HG03521 (cell line): ENCODE results near the gene MPV17.
"Not testable (repeated sequence)": the region's sequence is repeated elsewhere in the genome, so short reads cannot be mapped to it uniquely, and the experiment has no call there.

Experiments used
- ATAC-seq: cut with Tn5 transposase; IDR thresholded peaks from one replicate; pipeline ENCODE4 v1.9.1; 2021; ENCODE audit warnings: mild to moderate bottlenecking, moderate library complexity; ENCODE audit not compliant: unreplicated experiment

The MPV17 gene

GRCh38 chr2:27300606-27301005 lies 22.3 kb downstream of the MPV17 start:
- ATAC-seq = not testable (repeated sequence)

DNA sequence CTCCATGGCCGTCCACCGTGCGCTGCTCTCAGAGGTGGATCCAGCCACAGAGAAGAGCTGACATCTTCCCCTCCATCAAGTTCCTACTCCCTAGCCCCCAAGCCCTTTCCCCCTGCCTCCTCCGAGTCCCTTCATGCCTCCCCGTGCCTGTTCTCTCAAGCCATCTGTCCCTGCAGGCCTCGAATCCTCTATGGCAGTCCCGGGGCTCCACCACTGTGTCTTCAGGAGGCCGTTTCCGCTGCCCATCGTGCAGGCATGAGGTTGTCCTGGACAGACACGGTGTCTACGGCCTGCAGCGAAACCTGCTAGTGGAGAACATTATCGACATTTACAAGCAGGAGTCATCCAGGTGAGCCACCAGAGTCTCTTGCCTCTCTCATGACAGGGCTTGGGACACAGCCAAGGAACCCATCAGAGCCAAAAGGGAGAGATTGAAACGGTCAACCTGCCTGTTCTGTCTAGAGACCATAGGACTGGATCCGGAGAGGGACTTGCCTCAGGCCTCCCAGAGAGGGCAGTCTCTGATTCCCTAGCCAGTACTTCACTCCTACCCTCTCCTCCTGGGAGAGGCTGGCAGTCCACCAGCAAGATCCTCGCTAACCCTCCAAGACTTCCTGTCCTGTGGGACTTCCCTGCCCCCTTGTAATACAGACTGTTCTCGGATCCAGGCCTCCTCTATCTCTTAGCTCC lies 24.4 kb downstream of the MPV17 start:
- no peak for ATAC-seq

DNA sequence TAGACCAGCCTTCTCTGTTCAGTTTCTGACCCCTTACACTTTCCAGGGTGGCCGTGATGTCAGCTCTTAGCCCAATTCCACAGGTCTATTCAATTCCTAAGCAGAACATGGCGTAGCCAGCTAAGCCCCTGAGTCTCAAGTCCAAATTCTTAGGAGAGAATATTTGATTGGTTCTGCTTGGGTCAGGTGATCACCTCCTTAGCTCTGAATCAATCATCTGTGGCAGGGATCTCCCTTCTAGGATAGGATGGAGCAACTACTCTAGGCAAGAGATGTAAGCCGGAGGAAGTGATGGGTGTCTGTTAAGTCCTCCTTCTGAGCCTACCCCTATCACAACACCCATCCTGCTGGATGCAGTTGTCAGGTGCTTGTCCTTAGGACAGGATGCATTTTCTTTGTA lies 25.7 kb downstream of the MPV17 start:
- ATAC-seq = no peak

DNA sequence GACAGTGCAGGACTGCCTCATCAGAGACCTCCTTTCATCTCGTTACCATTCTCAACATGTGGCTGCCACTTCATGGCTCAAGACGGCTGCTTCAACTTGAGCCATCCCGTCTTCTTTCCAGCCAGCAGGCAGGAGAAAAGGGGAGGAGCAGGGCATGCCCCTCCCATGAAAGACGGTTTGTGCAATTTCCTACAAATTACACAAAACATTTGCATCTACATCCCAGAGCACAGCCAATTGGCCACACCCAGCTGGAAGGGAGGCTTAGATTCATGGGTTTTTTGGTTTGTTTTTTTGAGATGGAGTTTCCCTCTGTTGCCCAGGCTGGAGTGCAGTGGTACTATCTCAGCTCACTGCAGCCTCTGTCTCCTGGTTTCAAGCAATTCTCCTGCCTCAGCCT lies 26.4 kb downstream of the MPV17 start:
- no peak for ATAC-seq

- ATAC-seq = no peak
Observed at GRCh38 chr2:27294928-27295327, 28.0 kb downstream of the MPV17 start.

DNA sequence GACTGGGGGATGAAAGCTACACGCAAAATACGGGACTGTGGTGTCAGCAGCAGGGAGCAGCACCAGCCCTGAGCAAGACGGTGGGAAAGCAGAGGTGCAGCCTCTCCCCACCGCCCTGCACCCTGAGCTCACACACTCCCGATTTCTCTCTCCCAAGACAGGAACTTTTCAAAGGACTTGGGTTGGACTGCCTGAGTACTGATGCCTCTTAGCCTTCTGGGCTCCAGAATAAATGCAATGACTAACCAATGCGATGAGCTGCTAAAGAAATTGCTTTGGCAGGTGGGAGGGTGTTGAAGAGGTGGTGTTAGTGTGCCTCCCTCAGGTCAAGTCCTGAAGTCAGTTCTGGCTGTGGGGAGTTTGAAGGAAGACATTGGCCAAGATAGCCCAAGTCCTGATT lies 31.0 kb downstream of the MPV17 start:
- no peak for ATAC-seq

- ATAC-seq = no peak
Observed at GRCh38 chr2:27290549-27290948, 32.3 kb downstream of the MPV17 start.

GRCh38 chr2:27288610-27289009 lies 34.3 kb downstream of the MPV17 start:
- no peak for ATAC-seq

GRCh38 chr2:27285481-27285880 lies 37.4 kb downstream of the MPV17 start:
- ATAC-seq = no peak

- no peak for ATAC-seq
Observed at GRCh38 chr2:27284996-27285395, 37.9 kb downstream of the MPV17 start.

GRCh38 chr2:27282892-27283291 lies 40.0 kb downstream of the MPV17 start:
- no peak for ATAC-seq

DNA sequence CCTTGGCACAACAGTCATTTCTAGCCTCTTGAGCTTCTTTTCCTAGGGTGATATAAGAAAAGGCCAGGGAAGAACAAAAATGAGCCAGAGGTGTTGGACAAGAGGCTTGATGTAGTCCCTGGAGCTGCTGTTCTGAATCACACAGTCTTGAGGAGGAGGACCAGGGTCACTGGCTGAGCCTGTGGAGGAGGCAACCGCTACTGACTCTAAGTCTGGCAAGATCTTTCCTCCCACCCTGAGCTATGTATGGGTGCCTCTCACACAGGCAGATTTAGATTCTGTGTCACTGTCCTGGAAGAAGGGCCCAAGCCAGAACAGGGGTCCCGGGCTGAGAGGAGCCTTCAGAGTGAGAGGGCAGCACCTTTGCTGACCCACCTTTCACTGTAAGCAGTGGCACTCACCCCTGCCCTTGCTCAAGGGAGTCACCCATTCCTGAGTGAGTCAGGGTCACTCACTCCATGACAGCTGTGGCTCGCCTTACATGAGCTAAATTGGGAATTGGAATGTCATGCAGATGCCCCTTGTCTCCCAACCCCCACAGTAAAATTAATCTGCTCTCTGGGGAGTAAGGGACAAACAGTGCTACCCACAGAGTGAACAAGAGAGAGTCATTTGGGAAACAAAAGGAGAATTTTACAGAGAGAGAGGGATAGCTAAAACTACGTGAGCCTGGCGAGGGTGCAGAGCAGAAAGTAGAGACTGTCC lies 40.9 kb downstream of the MPV17 start, which contains the start of gene TRIM54:
TRIM54 (plus strand) TSS at position 575 of the 705 bp plus-strand sequence. CDS start 303 bp downstream, outside the sequence.
- ATAC-seq = no peak

DNA sequence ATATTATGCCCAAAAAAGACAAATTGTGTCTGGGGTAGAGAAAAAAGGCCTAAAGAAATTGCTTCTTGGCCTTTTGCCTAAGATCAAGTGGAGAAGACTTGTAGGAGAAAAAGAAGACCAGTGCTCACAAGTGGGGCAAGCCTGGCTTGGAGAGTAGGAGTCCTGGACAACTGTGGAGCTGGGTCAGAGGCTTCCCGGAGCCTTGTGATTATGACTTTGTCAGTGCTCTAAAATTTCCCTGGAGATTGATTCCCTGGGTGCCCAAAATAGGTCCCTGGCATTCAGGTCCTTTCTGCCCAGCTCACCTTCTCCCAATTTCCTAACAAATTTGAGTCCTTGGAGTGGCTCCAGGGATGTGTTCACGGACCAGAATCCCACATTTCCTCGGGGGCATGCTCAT lies 41.5 kb downstream of the MPV17 start:
- no peak for ATAC-seq

DNA sequence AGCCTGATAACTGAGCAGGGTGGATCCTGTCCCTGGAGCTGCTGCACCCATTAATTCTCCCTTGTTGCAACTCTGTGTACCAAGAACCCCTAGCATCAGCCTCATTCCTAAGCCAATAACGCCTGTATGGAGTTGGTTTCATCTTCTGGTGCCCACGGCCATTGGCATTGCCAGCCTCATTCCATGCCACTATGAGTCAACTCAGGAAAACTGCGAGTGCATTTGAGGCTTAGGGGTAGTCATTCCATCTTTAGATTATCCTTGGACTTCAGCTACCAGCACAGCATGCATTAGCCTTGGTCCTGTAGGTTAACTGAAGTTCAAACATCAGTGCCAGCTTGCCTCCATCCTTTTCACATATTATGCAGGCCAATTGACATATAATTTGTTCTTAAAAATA lies 42.1 kb downstream of the MPV17 start:
- ATAC-seq = no peak

GRCh38 chr2:27278010-27278409 lies 44.9 kb downstream of the MPV17 start:
- ATAC-seq = no peak

DNA sequence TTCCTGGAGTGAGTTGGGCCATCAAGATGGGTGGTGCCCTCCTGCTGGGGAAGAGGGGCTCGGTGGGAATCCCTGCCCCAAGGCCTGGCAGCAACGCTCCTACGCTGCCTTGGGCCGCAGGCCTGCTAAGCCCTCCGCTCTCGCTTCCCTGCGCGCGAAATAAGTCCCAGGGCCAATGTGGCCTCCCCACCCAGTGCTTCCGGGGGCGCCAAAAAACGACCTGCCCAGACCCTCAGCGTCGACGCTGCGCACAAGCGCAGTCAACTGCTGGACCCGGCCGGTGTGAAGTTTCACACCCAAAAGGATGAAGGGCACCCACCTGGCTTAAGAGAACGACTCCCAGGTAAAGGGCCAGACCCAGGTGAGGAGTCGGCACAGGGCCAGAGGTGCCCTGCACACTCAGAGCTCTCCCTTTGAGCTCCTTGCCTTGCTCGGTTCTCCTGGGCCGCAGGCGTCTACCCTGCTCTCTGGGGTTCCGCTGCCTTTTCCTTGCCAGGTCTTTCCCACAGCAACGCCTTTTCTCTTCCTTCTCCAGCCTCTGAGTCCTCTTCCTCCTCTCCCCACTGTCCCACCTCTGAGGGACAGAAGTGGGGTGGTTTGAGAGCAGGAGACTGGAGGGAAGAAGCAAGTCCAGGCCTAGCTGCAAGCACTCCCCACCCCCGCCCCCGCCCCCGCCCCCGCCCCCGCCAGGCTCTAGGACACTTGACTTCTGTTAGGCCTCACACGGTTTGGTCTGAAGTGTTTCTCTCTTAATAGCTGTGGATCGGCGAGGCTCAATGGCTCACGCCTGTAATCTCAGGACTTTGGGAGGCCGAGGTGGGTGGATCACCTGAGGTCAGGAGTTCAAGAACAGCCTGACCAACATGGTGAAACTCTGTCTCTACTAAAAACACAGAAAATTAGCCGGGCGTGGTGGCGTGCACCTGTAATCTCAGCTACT lies 47.4 kb downstream of the MPV17 start, which contains the start of gene DNAJC5G:
DNAJC5G (plus strand) TSS at position 223 of the 940 bp plus-strand sequence. CDS start 1,296 bp downstream, outside the sequence.
- no peak for ATAC-seq

GRCh38 chr2:27272537-27273522 lies 50.1 kb downstream of the MPV17 start:
- not testable (repeated sequence) for ATAC-seq

DNA sequence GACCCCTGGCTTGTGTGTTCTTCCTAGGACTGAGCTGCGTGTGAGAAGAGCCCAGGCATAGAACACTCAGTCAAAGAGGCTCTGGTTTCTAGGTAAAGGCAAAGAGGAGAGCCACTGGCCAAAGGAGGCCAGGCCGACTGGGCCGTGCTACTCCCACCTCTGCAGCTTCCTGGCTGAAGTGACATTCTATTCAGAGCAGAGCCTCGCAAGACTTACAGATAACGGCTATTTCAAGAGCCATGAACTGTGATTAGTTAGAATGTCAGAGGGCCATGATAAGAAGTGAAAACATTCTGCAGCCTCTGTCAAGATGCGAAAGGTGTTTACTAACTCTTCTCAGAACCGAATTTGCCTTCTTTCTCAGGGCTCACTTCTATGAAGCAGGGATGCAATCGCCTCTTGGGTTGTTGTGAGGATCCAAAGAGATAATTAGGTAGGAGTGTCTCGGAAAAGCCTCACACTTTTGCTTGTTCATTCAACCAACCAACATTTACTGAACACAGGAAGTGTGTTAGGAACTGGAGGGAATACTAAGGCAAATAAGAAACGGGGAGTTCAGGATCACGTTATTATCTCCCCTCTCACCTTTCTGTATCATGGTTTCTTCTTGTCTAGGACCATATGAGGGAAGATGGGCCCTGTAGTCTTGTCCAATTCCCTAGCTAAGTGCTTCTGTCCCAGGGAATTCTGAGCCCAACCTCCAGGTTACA lies 51.1 kb downstream of the MPV17 start:
- ATAC-seq = no peak

- no peak for ATAC-seq
Observed at GRCh38 chr2:27270670-27271069, 52.2 kb downstream of the MPV17 start.
